PC-3 (cell line): ENCODE results near the gene NHLRC2. TPM values are rescaled to one million over a fixed set of nuclear protein-coding genes. Genes with fewer than 3 reads are reported as not detected.

Experiments used
- ATAC-seq: fragments of 200-7000 bp; cut with Tn5 transposase; 2 replicates; pipeline ENCODE4 v1.9.1; 2020; ENCODE audit warnings: mild to moderate bottlenecking, moderate library complexity
- BruUV-seq: library from RNA; stranded (reverse); fragments of 400-500 nt; replicated peaks from 2 replicates; lab custom pipeline; 2021; lab: Mats Ljungman, UMichigan
- CTCF ChIA-PET: fragments of 300-600 bp; sonication (Branson Sonifier 250); formaldehyde crosslinking; loops from one replicate; lab custom pipeline; 2022; ENCODE audit warnings: antibody characterized with exemption; lab: Charles Lee
- POLR2A ChIA-PET: fragments of 300-600 bp; sonication (Branson Sonifier 250); formaldehyde crosslinking; loops from one replicate; lab custom pipeline; 2022; ENCODE audit warnings: antibody characterized with exemption; ENCODE audit not compliant: unreplicated experiment; lab: Charles Lee
- DNase-seq: peaks from one replicate; pipeline ENCODE4 v3.0.0-alpha.2; 2015
- H2AFZ ChIP-seq: fragments of 300-600 bp; sonication (generic); 2 replicates; pipeline ENCODE4 v1.6.0; 2016; ENCODE audit warnings: antibody characterized with exemption, low read length
- H3F3A ChIP-seq: fragments of 300-600 bp; sonication (generic); one replicate; pipeline ENCODE4 v1.6.0; 2017; ENCODE audit warnings: antibody characterized with exemption, low read length, control low read depth, mild to moderate bottlenecking; ENCODE audit not compliant: unreplicated experiment
- H3K27ac ChIP-seq: fragments of 300-600 bp; sonication (generic); 2 replicates; pipeline ENCODE4 v1.5.1; 2016; ENCODE audit warnings: mild to moderate bottlenecking, low read length
- H3K27me3 ChIP-seq: fragments of 300-600 bp; sonication (generic); 2 replicates; pipeline ENCODE4 v1.6.1; 2016; ENCODE audit warnings: low read length, mixed read lengths
- H3K36me3 ChIP-seq: fragments of 300-600 bp; sonication (generic); 2 replicates; pipeline ENCODE4 v1.6.1; 2016; ENCODE audit warnings: low read depth, mixed run types, low read length, mixed read lengths
- H3K4me1 ChIP-seq: fragments of 300-600 bp; sonication (generic); 2 replicates; pipeline ENCODE4 v1.5.1; 2016; ENCODE audit warnings: low read length; ENCODE audit not compliant: insufficient read depth
- H3K4me2 ChIP-seq: fragments of 300-600 bp; sonication (generic); 2 replicates; pipeline ENCODE4 v1.6.0; 2016; ENCODE audit warnings: low read length
- H3K4me3 ChIP-seq: fragments of 300-600 bp; sonication (generic); 2 replicates; pipeline ENCODE4 v1.5.1; 2016; ENCODE audit warnings: mild to moderate bottlenecking, low read length, mixed read lengths
- H3K79me2 ChIP-seq: fragments of 300-600 bp; sonication (generic); 2 replicates; pipeline ENCODE4 v1.6.1; 2017; ENCODE audit warnings: low read length, mixed read lengths
- H3K9ac ChIP-seq: fragments of 300-600 bp; sonication (generic); 2 replicates; pipeline ENCODE4 v1.6.0; 2016; ENCODE audit warnings: mild to moderate bottlenecking, low read length
- H3K9me2 ChIP-seq: fragments of 300-600 bp; sonication (generic); replicated peaks from 2 replicates; pipeline ENCODE4 v1.6.1; 2016; ENCODE audit warnings: mixed run types, low read length, mixed read lengths
- H3K9me3 ChIP-seq: fragments of 300-600 bp; sonication (generic); 2 replicates; pipeline ENCODE4 v1.6.1; 2016; ENCODE audit warnings: low read length, mixed read lengths
- H4K20me1 ChIP-seq: fragments of 300-600 bp; sonication (generic); 2 replicates; pipeline ENCODE4 v1.6.1; 2016; ENCODE audit warnings: low read length, mixed read lengths
- CTCF ChIP-seq: fragments of 300-600 bp; sonication (generic); conservative IDR thresholded peaks from 2 replicates; pipeline ENCODE4 v1.5.1; 2017; ENCODE audit warnings: antibody characterized with exemption, low read depth, mild to moderate bottlenecking, low read length
- EZH2 ChIP-seq: fragments of 300-600 bp; sonication (generic); IDR thresholded peaks from one replicate; pipeline ENCODE4 v1.6.1; 2017; ENCODE audit warnings: antibody characterized with exemption, mild to moderate bottlenecking, low read length; ENCODE audit not compliant: unreplicated experiment
- EZH2phosphoT487 ChIP-seq: fragments of 300-600 bp; sonication (generic); IDR thresholded peaks from 2 replicates; pipeline ENCODE4 v1.6.1; 2018; ENCODE audit warnings: mild to moderate bottlenecking, antibody characterized with exemption, low read length, borderline replicate concordance
- intact Hi-C: fragments of 100-400 bp; cut with micrococcal nuclease; formaldehyde crosslinking; loops from 2 replicates; pipeline ENCODE4 v1.9.0; 2023
- total RNA-seq: library from RNA; depleted of rRNA; stranded (reverse); fragments of >200 nt; gene quantifications from 2 replicates; pipeline ENCODE4 v1.2.3, GENCODE V29; 2014

NHLRC2 gene
- total RNA-seq, 1 experiment from 2014 or later: 17.5 TPM

GRCh38 chr10:113908236-113908635 is 53.8 kb downstream of the NHLRC2 start:
- CTCF ChIA-PET: no interaction called here
- no peak overlapping the region for H2AFZ ChIP-seq
- TF ChIP-seq EZH2phosphoT487 (no peak), CTCF (no peak), EZH2 (no peak)

GRCh38 chr10:113911113-113911512 is 56.7 kb downstream of the NHLRC2 start:
- Histone ChIP-seq H3K27ac (no peak overlapping the region), H3K36me3 (no peaks in the 10 kb centered on the region; the same call in 1 of the 2 replicates), H3K9ac (no peak overlapping the region), H3K9me3 (no peaks in the 10 kb centered on the region), H3K27me3 (no peaks in the 10 kb centered on the region), H3K79me2 (no peaks in the 10 kb centered on the region), H3K4me3 (no peak overlapping the region), H4K20me1 (no peaks in the 10 kb centered on the region), H2AFZ (no peak overlapping the region), H3K4me2 (no peak overlapping the region), H3F3A (no peaks in the 10 kb centered on the region), H3K4me1 (peaks cover 6% of the 10 kb centered on the region), H3K9me2 (no peaks in the 10 kb centered on the region)
- ChIA-PET CTCF (no interaction called here), POLR2A (interaction anchor here (0.6 kb wide), 1 partner anchor 132 kb away, joined by 3 read pairs; no protein-coding TSS in a partner anchor)
- DNase-seq (no peak), ATAC-seq (peak; percentile 24; the same call in 1 of the 2 replicates)
- intact Hi-C loops: loop anchor here (10.0 kb wide), 1 partner anchor 124 kb away; no protein-coding TSS in a partner anchor
- BruUV-seq: no TSS peak
- TF ChIP-seq EZH2 (no peak), CTCF (no peak), EZH2phosphoT487 (no peak)

More at GRCh38 chr10:113908236-113908635, 53.8 kb downstream of the NHLRC2 start:
- no TSS peak for BruUV-seq
- H3K4me1 ChIP-seq: no peaks in the 10 kb centered on the region
- POLR2A ChIA-PET: no interaction called here
- no peaks in the 10 kb centered on the region for H3K79me2 ChIP-seq
- intact Hi-C loops: no loop called here
- no peak for DNase-seq
- H4K20me1 ChIP-seq: no peaks in the 10 kb centered on the region
- no peak overlapping the region for H3K4me3 ChIP-seq
- H3K9ac ChIP-seq: no peak overlapping the region
- H3F3A ChIP-seq: no peaks in the 10 kb centered on the region
- no peaks in the 10 kb centered on the region for H3K9me2 ChIP-seq
- H3K27me3 ChIP-seq: no peaks in the 10 kb centered on the region
- no peak overlapping the region for H3K4me2 ChIP-seq
- ATAC-seq: no peak
- H3K27ac ChIP-seq: no peak overlapping the region
- peaks cover 5% of the 10 kb centered on the region; the same call in 1 of the 2 replicates for H3K36me3 ChIP-seq
- H3K9me3 ChIP-seq: no peaks in the 10 kb centered on the region

- Histone ChIP-seq H3K4me1 (peaks cover 8% of the 10 kb centered on the region), H3K27me3 (no peaks in the 10 kb centered on the region), H4K20me1 (no peaks in the 10 kb centered on the region), H3K9ac (no peak overlapping the region), H3K79me2 (no peaks in the 10 kb centered on the region), H3K36me3 (no peaks in the 10 kb centered on the region; the same call in 1 of the 2 replicates), H2AFZ (no peak overlapping the region), H3F3A (no peaks in the 10 kb centered on the region), H3K4me3 (no peak overlapping the region), H3K9me3 (no peaks in the 10 kb centered on the region), H3K4me2 (no peak overlapping the region), H3K9me2 (no peaks in the 10 kb centered on the region), H3K27ac (no peak overlapping the region)
- ChIA-PET POLR2A (no interaction called here), CTCF (interaction anchor here (0.7 kb wide), 1 partner anchor 33 kb away, joined by 3 read pairs; no protein-coding TSS in a partner anchor)
- DNase-seq (no peak), ATAC-seq (no peak)
- BruUV-seq: no TSS peak
- TF ChIP-seq EZH2phosphoT487: no peak
- TF ChIP-seq CTCF: no peak
- TF ChIP-seq EZH2: no peak
- intact Hi-C loops: loop anchor here (10.0 kb wide), 1 partner anchor 123 kb away; no protein-coding TSS in a partner anchor
These were observed 57.4 kb downstream of the NHLRC2 start for GRCh38 chr10:113911839-113912238.
